8988T (cell line): ENCODE results near the gene ACTA1.
"Not testable (repeated sequence)": the region's sequence is repeated elsewhere in the genome, so short reads cannot be mapped to it uniquely, and the experiment has no call there.

ENCODE experiments used
- DNase-seq: peaks from one replicate; pipeline ENCODE4 v3.0.0; 2011

Gene ACTA1

DNA sequence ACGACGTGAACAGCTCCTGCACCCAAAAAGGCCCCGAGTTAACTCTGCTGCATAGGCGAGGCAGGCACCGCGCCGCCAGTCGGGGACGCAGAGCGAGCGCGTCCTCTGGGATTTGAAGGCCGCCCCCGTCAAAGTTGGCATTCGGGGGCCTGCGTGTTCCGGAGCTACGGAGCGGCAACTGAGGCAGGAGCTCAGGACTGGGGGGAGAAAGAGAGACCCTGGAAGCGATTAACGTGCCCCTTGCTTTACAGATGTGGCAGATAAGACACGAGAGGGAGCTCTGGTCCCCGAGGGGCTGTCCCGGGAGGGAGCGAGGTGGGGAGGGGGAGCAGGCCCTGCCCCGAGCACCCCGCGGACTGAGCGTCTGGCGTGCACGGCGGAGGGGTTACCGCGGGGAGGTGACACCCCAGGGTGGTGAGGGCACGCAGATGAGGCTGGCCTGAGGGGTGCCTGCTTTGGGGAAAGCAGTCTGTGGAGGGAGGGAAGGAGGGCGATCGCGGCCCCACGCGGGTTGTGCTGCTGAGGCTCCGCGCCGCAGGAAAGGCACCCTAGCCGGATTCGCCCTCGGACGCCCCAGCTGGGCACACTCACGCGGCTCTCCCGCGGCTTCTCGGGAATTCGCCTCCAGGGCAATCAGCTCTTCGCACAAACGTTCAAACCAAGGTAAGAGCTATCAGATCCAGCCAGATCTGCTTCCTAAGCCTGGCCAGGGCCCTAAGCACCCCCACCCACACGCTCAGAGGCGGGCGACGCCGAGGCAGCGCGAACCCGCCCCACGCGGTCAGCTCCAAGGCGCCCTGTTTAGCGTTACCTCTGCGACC lies 26.5 kb downstream of the ACTA1 start:
- DNase-seq = no peak

DNA sequence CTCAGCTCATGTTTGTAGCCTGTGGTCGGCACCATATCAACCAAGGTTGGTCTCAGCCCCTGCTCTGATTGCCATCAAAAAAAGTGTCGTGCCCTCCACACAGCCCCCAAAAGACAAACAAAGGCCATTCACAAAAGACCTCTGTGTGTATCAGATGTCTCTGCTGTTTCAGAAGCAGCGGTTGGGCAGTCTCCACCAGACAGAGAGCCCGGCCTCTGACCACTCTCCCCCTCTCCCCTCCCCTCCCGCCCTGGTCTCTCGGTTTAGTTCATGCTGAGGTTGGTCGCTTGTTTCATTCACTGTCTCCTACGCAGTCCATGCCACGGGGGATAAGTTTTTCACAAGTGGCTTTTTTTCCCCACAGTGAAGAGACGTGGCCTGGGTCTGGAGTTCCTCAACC lies 27.1 kb downstream of the ACTA1 start:
- no peak for DNase-seq

DNA sequence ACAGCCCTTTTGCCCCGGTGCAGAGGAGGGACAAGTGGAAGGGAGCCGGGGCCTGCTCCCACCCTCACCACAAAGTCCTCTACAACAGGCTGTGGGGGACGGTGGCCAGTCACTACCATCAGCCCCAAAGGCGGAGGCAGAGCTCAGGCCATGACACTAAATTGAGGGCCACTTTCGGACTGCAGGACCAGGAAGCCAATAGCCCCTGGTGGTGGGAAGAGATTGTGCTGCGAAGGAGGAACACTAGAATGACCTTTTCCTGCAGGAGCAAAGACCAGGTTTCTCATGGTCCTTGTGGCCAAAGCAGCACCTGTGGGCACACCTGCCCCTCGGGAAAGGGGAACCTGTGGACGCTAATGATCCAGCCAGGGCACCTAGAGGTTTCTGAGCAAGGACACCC lies 30.3 kb downstream of the ACTA1 start:
- no peak for DNase-seq

DNA sequence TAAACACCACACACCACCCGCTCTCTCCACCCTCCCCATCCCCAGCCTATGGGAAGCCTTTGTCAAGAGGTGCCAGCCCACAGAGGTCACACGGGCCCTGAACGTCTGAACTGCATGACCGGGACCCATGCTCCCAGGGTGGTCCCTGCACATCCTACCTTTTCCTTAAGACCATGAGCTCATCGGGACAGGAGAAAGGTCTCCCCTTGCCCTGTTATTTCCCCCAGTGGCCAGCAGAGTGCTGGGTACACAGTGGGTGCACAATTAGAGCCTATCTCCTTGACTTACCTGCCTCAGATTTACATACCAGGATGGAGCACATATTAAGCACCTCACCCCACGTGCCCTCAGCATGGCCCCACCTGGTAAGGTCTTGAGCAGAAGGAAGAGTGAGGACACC lies 30.9 kb downstream of the ACTA1 start:
- DNase-seq = no peak

DNA sequence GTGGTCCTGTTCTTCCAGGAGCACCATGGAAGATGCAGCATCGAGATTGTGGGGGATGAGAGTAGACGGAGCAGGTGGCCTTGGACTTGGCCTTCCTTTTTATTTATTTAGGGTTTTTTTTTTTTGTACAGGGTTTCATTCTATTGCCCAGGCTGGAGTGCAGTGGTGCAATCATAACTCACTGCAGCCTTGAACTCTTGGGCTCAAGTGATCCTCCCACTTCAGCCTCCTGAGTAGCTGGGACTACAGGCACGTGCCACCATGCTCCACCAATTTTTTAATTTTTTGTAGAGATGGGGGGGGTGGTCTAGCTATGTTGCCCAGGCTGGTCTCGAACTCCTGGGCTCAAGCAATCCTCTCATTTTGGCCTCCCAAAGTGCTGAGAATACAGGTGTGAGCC lies 31.6 kb downstream of the ACTA1 start:
- not testable (repeated sequence) for DNase-seq

DNA sequence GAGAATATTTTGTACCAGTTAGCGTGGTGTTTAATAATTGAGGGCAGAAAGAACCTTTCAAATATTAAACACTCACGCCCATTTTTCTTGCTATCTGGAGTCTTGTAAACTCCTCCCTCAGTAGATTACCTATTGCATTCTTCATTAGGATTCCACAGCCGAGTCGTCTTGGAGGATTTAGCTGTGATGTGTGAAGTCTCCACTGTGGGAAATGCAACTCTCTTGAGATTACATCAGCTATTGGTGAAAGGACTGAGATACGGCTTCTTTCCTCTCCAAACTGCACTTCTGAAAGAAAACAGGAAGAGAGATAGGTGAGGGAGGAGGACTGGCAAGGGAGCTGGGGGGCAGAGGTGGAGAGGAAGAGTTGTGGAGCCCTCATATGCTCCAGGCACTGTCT lies 36.1 kb downstream of the ACTA1 start:
- no peak for DNase-seq

DNA sequence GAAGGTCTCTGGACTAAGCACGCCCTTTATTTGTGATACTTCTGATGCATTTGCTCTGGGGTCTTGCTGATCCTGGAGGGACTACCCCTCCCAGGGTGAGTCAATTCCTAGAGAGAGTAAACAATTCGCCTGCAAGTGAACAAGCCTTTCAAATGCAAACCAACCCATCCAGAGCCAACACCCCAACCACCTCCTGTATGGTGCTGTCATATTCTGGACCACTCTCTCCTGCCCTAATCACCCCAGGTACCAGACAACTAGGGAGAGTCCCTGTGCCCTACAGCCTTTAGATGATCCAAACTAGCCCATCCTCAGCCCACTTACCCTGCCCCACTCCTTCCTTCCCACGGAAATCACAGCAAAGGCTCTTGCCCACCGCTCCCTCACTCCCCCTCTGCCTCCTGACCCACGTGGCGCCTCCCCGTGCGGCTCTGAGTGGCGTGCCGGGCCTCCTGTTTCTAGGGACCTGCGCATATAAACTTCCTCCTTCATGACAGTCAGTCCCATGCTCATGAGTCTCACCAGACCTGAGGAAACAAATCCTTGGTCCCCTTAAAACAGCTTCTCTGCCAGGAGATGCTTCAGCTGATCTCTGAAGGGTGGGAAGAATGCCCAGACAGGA lies 37.2 kb downstream of the ACTA1 start:
- DNase-seq = no peak

DNA sequence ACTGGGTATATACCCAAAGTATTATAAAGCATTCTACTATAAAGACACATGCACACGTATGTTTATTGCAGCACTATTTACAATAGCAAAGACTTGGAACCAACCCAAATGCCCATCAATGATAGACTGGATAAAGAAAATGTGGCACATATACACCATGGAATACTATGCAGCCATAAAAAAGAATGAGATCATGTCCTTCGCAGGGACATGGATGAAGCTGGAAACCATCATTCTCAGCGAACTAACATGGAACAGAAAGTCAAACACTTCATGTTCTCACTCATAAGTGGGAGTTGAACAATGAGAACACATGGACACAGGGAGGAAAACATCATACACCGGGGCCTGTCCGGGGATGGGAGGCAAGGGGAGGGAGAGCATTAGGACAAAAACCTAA lies 39.4 kb downstream of the ACTA1 start:
- not testable (repeated sequence) for DNase-seq

DNA sequence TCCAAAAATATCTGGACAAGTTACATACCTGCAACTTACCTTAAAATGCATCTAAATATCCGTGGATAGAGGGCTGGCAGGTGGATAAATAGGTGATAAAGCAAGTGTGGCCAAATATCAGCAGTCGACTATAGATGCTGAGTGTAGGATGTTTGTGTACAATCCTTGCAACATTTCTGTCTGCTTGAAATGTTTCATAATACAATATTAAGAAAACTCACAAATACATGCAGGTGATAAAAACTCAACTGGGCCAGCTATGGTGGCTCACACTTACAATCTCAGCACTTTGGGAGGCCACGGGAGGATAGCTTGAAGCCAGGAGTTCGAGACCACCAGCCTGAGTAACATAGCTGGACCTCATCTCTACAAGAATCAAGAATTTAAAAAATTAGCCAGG lies 41.0 kb downstream of the ACTA1 start:
- no peak for DNase-seq

DNA sequence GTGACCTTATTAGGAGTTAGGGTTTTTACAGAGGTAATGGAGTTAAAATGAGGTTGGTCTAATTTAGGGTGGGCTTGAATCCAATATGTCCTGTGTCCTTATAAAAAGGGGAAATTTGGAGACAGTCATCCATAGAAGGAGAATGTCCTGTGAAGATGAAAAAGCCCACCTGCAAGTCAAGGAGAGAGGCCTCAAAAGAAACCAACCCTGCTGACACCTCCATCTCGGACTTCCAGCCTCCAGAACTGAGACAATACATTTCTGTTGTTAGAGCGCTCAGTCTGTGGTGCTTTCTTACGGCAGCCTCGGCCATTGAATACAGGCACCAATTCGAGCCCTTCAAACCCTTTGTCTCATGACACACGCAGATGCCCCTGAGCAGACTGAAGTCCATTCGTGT lies 43.8 kb downstream of the ACTA1 start:
- DNase-seq = no peak

DNA sequence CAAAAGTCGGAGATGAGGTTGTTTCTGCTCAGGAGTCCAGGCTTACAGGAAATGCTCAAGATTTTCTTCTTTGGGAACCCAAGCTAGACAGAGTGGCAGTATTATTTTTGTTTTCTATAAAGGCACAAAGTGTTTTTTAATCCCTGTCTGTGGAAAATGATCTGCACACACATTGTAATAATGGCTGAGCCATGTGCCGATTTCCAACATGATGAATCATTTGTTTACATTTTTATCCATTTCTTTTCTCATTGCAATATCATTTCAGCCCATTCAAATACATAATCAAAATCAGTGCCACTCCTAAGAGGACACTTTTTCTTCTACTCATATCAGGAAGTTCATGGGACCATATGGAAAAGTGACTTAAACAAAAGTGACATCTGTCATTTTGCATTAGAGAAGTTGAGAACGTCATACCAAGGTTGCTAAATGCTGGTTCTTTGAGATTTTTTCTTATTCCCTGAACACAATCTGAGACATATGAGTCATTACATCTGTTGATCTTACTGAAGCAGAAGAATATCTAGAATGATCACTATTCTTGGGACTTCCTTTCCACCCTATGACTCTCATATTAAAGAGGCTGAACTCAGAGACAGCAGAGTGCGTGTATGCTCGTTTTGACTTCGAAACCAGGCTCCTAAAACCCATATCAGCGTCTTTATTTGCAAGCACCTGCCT lies 44.9 kb downstream of the ACTA1 start:
- no peak for DNase-seq

DNA sequence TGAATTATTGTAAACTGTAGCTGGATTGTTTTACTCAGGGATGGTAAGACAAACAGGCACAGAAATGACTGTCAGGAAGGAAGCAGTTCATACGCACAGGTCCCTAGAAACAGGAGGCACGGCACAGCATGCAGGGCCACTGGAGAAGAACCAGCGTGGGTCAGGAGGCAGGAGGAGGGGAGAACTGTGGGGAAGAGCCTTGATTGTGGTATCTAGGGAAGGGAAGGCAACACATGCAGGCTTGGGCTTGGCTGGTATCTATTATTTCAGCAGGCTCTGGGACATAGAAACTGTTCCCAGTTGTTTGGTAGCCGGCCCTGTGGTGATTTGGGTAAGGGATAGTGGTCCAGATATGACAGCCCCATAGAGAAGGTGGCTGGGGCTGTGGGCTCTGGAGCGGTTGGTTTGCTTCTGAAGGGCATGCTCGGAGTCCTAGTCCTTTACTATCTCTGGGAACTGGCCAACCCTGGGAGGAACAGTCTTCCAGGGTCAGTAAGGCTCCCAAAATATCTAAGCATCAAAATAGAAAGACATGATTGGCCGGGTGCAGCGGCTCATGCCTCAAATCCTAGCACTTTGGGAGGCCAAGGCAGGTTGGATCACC lies 47.9 kb downstream of the ACTA1 start:
- DNase-seq = no peak

DNA sequence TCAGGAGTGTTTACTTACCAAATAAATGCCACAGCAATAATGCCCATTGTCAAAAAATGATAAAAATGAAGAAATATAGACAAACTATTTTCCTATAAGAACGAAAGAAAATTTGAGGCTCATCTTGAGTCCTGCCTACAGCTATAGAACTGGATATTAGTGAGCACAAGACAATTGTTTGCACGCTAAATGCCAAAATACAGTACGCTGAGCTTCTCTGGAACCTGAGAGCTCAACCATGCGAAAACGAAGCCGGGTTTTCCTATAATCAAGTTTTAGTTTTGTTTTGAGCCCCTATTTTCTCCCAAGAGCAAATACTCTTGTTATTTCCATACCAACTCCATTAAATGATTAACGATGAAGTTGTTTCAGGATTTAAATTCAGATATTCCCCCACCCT lies 49.1 kb downstream of the ACTA1 start:
- no peak for DNase-seq

DNA sequence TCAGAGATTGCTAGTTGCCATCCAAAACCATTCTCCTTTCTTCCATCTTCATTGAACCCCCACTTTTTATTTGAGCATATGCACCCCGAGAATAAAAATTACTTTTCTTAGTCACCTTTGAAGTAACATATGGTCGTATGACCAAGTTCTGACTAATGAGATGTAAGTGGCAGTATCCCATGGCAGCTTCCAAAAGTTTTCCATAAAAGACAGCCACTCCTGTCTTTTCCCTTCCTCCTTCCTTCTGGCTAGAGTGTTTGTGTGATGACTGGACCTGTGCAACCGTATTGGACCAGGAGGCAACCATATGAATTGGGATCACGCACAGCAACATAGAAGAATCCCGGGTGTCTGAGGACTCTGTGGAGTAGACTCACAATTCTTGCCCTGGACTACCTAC lies 49.9 kb downstream of the ACTA1 start:
- no peak for DNase-seq

DNA sequence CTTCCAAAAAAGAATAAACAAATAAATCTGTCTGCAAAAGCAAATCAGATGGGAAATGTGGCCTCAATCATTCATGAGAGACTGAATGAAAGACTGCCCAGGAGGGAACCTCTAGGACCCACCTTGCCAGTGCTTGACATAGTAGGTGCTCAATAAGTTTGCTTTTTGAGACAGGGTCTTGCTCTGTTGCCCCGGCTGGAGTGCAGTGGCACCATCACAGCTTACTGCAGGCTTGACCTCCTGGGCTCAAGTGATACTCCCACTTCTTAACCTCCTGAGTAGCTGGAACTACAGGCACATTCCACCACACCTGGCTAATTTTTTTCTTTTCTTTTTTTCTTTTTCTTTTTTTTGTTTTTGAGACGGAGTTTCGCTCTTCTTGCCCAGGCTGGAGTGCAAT lies 50.7 kb downstream of the ACTA1 start:
- DNase-seq = no peak
